PC-9 (cell line): ENCODE results near the gene EPC2. TPM values are rescaled to one million over a fixed set of nuclear protein-coding genes. Genes with fewer than 3 reads are reported as not detected.

Experiments used
- BruUV-seq: library from RNA; stranded (reverse); fragments of 400-500 nt; replicated peaks from 2 replicates; lab custom pipeline; 2021; lab: Mats Ljungman, UMichigan
- CTCF ChIA-PET: fragments of 300-600 bp; sonication (Branson Sonifier 250); formaldehyde crosslinking; loops from one replicate; lab custom pipeline; 2022; ENCODE audit warnings: antibody characterized with exemption; lab: Charles Lee
- POLR2A ChIA-PET: fragments of 300-600 bp; sonication (Branson Sonifier 250); formaldehyde crosslinking; loops from one replicate; lab custom pipeline; 2022; ENCODE audit warnings: antibody characterized with exemption; ENCODE audit not compliant: unreplicated experiment; lab: Charles Lee
- DNase-seq, 2 experiments: peaks; one replicate each; pipeline versions ENCODE4 v3.0.0 to v3.0.0-alpha.2; 2015 to 2022; ENCODE audit warnings: mixed read lengths in 1 of 2
- H2AFZ ChIP-seq: fragments of 200-600 bp; sonication (generic); 2 replicates; pipeline ENCODE4 v1.8.1; 2017; ENCODE audit warnings: antibody characterized with exemption
- H3F3A ChIP-seq: fragments of 200-600 bp; sonication (generic); 2 replicates; pipeline ENCODE4 v1.8.1; 2017; ENCODE audit warnings: antibody characterized with exemption, mild to moderate bottlenecking, low read depth; ENCODE audit not compliant: insufficient read depth
- H3K27ac ChIP-seq: fragments of 200-600 bp; sonication (generic); 2 replicates; pipeline ENCODE4 v1.6.1; 2016; ENCODE audit warnings: mixed run types
- H3K27me3 ChIP-seq: fragments of 200-600 bp; sonication (generic); 2 replicates; pipeline ENCODE4 v1.6.1; 2016; ENCODE audit warnings: low read depth, mixed run types; ENCODE audit not compliant: insufficient read depth
- H3K36me3 ChIP-seq: fragments of 200-600 bp; sonication (generic); 2 replicates; pipeline ENCODE4 v1.6.1; 2016; ENCODE audit warnings: low read depth, mixed run types
- H3K4me1 ChIP-seq: fragments of 200-600 bp; sonication (generic); replicated peaks from 2 replicates; pipeline ENCODE4 v1.6.1; 2016; ENCODE audit warnings: mixed run types; ENCODE audit not compliant: insufficient read depth
- H3K4me2 ChIP-seq: fragments of 200-600 bp; sonication (generic); 2 replicates; pipeline ENCODE4 v1.6.1; 2017; ENCODE audit warnings: mixed run types
- H3K4me3 ChIP-seq: fragments of 200-600 bp; sonication (generic); 2 replicates; pipeline ENCODE4 v1.6.1; 2016; ENCODE audit warnings: mixed run types
- H3K79me2 ChIP-seq: fragments of 200-600 bp; sonication (generic); 2 replicates; pipeline ENCODE4 v1.6.1; 2017; ENCODE audit warnings: low read depth, mixed run types
- H3K9me2 ChIP-seq: fragments of 200-600 bp; sonication (generic); 2 replicates; pipeline ENCODE4 v1.8.1; 2017; ENCODE audit warnings: mild to moderate bottlenecking; ENCODE audit not compliant: insufficient read depth
- H3K9me3 ChIP-seq: fragments of 200-600 bp; sonication (generic); 2 replicates; pipeline ENCODE4 v1.8.1; 2016; ENCODE audit warnings: low read depth; ENCODE audit not compliant: insufficient read depth
- H4K20me1 ChIP-seq: fragments of 200-600 bp; sonication (generic); 2 replicates; pipeline ENCODE4 v1.8.1; 2017; ENCODE audit not compliant: insufficient read depth
- EZH2 ChIP-seq: fragments of 200-600 bp; sonication (generic); IDR thresholded peaks from 2 replicates; pipeline ENCODE4 v1.8.0; 2017; ENCODE audit warnings: antibody characterized with exemption, low read depth
- intact Hi-C: fragments of 100-400 bp; cut with micrococcal nuclease; formaldehyde crosslinking; loops from one replicate; pipeline ENCODE4 v1.10.0; 2022; ENCODE audit not compliant: unreplicated experiment
- total RNA-seq: library from RNA; stranded (reverse); gene quantifications from 2 replicates; pipeline ENCODE4 v1.2.3, GENCODE V29; 2021
- TF ChIP-seq, protein P1 (sequence below): fragments of 200-600 bp; sonication (generic); conservative IDR thresholded peaks from 2 replicates; pipeline ENCODE4 v1.6.1; 2017; ENCODE audit warnings: mixed run types, antibody characterized with exemption, mild to moderate bottlenecking, moderate library complexity

The EPC2 gene
- total RNA-seq, 1 experiment from 2014 or later: 29.8 TPM

DNA sequence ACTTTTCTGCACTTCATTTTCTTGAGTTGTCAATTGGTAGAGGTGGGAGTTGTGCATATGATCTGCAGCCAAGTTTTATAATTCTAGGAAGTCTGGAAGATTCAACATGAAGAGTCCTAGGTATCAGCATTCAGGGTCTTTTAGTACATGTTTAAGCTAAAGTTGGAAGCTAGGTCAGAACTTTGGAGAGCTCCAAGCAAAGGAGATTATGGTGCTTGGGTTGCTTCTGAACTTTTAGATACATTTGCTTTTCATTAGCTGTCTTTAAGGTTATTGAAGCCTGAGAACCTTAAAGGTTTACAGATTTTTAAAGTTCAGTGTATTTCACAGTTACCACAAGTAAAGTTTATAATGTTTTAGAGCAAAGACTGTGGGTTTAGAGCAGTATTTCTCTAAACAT is 85.5 kb downstream of the EPC2 start:
- BruUV-seq: no TSS peak
- CTCF ChIA-PET: no interaction called here
- no peak overlapping the region for H3K27ac ChIP-seq
- no peaks in the 10 kb centered on the region for H3K9me2 ChIP-seq
- H3K4me3 ChIP-seq: no peak overlapping the region
- H3K36me3 ChIP-seq: 0 out of 2 replicates have a peak, but pooled peaks cover 5% of the 10 kb centered on the region
- no peak overlapping the region for H2AFZ ChIP-seq
- H3F3A ChIP-seq: no peaks in the 10 kb centered on the region
- H3K9me3 ChIP-seq: no peaks in the 10 kb centered on the region
- no peaks in the 10 kb centered on the region for H3K4me1 ChIP-seq
- peaks cover 72% of the 10 kb centered on the region for H3K79me2 ChIP-seq
- no peak overlapping the region for H3K4me2 ChIP-seq
- DNase-seq: no peak
- TF ChIP-seq EZH2: no peak
- TF ChIP-seq, protein P1, sequence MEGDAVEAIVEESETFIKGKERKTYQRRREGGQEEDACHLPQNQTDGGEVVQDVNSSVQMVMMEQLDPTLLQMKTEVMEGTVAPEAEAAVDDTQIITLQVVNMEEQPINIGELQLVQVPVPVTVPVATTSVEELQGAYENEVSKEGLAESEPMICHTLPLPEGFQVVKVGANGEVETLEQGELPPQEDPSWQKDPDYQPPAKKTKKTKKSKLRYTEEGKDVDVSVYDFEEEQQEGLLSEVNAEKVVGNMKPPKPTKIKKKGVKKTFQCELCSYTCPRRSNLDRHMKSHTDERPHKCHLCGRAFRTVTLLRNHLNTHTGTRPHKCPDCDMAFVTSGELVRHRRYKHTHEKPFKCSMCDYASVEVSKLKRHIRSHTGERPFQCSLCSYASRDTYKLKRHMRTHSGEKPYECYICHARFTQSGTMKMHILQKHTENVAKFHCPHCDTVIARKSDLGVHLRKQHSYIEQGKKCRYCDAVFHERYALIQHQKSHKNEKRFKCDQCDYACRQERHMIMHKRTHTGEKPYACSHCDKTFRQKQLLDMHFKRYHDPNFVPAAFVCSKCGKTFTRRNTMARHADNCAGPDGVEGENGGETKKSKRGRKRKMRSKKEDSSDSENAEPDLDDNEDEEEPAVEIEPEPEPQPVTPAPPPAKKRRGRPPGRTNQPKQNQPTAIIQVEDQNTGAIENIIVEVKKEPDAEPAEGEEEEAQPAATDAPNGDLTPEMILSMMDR: no peak
- H3K27me3 ChIP-seq: no peaks in the 10 kb centered on the region
- intact Hi-C loops: no loop called here
- POLR2A ChIA-PET: interaction anchor here (0.5 kb wide), 1 partner anchor 691 kb away, joined by 4 read pairs; no protein-coding TSS in a partner anchor
- H4K20me1 ChIP-seq: peaks cover 29% of the 10 kb centered on the region

DNA sequence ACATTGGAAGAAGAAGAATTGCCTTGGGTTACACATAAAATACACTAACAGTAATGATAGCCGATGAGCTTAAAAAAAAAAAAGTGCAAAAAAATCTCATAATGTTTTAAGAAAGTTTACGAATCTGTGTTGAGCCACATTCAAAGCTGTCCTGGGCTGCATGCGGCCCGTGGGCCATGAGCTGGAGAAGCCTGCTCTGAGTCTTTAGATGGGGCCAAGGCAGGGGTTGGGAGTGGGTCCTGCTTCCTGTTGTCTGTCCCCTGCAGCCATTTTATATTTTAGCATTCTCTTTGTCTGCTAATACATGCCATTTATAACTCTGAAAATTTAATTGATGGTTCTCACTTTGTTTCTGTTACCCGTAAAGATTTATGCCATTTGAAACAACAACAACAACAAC is 93.2 kb downstream of the EPC2 start:
- intact Hi-C loops: no loop called here
- H3K79me2 ChIP-seq: peaks cover 35% of the 10 kb centered on the region
- no peaks in the 10 kb centered on the region for H3K9me2 ChIP-seq

DNA sequence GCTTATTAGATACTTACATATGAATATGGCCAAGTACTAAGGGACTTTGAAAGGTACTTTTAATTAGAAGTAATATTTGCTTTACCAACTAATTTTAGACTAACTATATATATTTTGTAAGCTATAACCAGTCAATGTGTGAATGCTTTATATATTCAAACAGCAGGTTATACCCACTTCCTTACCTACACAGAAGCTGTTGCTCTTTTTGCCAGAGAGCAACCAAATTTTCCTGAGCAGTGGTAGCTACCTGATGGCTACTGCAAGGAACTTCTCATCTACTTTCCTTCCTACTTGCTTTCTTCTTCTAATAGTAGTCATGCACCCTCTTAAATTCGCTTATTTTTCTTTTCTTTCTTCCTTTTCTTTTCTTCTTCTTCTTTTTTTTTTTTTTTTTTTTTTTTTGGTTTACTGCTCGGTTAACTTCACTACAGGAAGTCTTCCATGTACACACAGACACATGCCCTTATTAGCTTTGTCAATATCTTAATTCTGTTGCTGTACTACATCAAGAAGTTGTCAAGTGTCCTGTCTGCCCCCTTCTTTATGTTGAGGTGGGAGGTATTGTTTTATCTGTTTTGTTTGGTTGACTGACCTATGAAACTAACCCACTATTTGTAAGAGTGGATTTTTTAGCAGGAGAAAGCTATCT is 95.0 kb downstream of the EPC2 start:
- BruUV-seq: no TSS peak
- no peaks in the 10 kb centered on the region for H3F3A ChIP-seq
- H3K4me3 ChIP-seq: no peak overlapping the region
- no peaks in the 10 kb centered on the region for H3K9me3 ChIP-seq
- no peak for TF ChIP-seq EZH2
- H3K79me2 ChIP-seq: peaks cover 26% of the 10 kb centered on the region
- H3K4me1 ChIP-seq: no peaks in the 10 kb centered on the region
- ChIA-PET CTCF (interaction anchor here (0.5 kb wide), 1 partner anchor 94 kb away, joined by 10 read pairs; no protein-coding TSS in a partner anchor), POLR2A (no interaction called here)
- no peaks in the 10 kb centered on the region for H3K36me3 ChIP-seq
- intact Hi-C loops: no loop called here
- H3K4me2 ChIP-seq: no peak overlapping the region
- H3K9me2 ChIP-seq: no peaks in the 10 kb centered on the region
- H2AFZ ChIP-seq: no peak overlapping the region
- H3K27ac ChIP-seq: no peak overlapping the region
- no peak for DNase-seq
- peaks cover 10% of the 10 kb centered on the region; the same call in 1 of the 2 replicates for H4K20me1 ChIP-seq
- H3K27me3 ChIP-seq: no peaks in the 10 kb centered on the region

More for the DNA sequence above, 93.2 kb downstream of the EPC2 start:
- Histone ChIP-seq H3F3A (no peaks in the 10 kb centered on the region), H3K27me3 (no peaks in the 10 kb centered on the region), H4K20me1 (peaks cover 10% of the 10 kb centered on the region; the same call in 1 of the 2 replicates), H3K4me3 (no peak overlapping the region), H3K4me2 (no peak overlapping the region), H3K4me1 (no peaks in the 10 kb centered on the region), H3K9me3 (no peaks in the 10 kb centered on the region), H3K36me3 (no peaks in the 10 kb centered on the region), H2AFZ (no peak overlapping the region), H3K27ac (no peak overlapping the region)
- ChIA-PET CTCF (no interaction called here), POLR2A (no interaction called here)
- TF ChIP-seq, protein P1: no peak
- TF ChIP-seq EZH2: no peak
- no TSS peak for BruUV-seq
- no peak for DNase-seq
